Heart right ventricle (tissue), 16 donors: Measurements from ENCODE around the gene FRAT2. TPM values are rescaled to one million over a fixed set of nuclear protein-coding genes. Genes with fewer than 3 reads are reported as not detected.

ENCODE experiments used
- ATAC-seq, 8 donors: fragments of 200-7000 bp; cut with Tn5 transposase; one replicate each; pipeline ENCODE4 v1.9.1; 2020; ENCODE audit warnings: mild to moderate bottlenecking in 8 of 8, moderate library complexity in 8 of 8, moderate number of reproducible peaks in 1 of 8
- DNase-seq, 2 donors: peaks; one replicate each; pipeline ENCODE4 v3.0.0-alpha.2; 2020
- H3K27ac ChIP-seq, 10 donors: fragments of 200-600 bp; sonication (generic) in 2 of 10; one replicate each; pipeline versions ENCODE4 v1.5.0 to v1.8.0; 2020 to 2022; ENCODE audit warnings: mild to moderate bottlenecking in 3 of 10
- H3K27me3 ChIP-seq, 7 donors: fragments of 200-600 bp; one replicate each; pipeline ENCODE4 v1.8.0; 2021 to 2022; ENCODE audit warnings: mild to moderate bottlenecking in 2 of 7
- H3K36me3 ChIP-seq, 9 donors: fragments of 200-600 bp; sonication (generic) in 1 of 9; one replicate each; pipeline versions ENCODE4 v1.5.0 to v1.8.0; 2020 to 2022; ENCODE audit warnings: mild to moderate bottlenecking in 2 of 9
- H3K4me1 ChIP-seq, 9 donors: fragments of 200-600 bp; sonication (generic) in 1 of 9; one replicate each; pipeline versions ENCODE4 v1.5.0 to v1.8.0; 2020 to 2022; ENCODE audit warnings: mild to moderate bottlenecking in 4 of 9
- H3K4me3 ChIP-seq, 10 donors: fragments of 200-600 bp; sonication (generic) in 2 of 10; one replicate each; pipeline versions ENCODE4 v1.5.0 to v1.8.0; 2020 to 2022; ENCODE audit warnings: mild to moderate bottlenecking in 7 of 10, moderate library complexity in 2 of 10
- H3K9me3 ChIP-seq, 11 donors: fragments of 200-600 bp in 10 of 11; sonication (generic) in 2 of 11; one replicate each; pipeline versions ENCODE4 v1.5.0 to v1.8.0; 2013 to 2022; ENCODE audit warnings: mild to moderate bottlenecking in 2 of 11, control low read depth in 1 of 11, moderate library complexity in 1 of 11
- WGBS, 2 donors: extraction: QIAGEN DNeasy Blood & Tissue Kit; methylation state at CpG; one replicate each; pipeline ENCODE4 v1.1.7; 2013; ENCODE audit warnings: inconsistent platforms in 1 of 2; 5-methylcytosine and 5-hydroxymethylcytosine counted together
- intact Hi-C, 10 donors: fragments of 100-400 bp; cut with DNase I; formaldehyde crosslinking; loops; one replicate each; pipeline versions ENCODE4 v1.11.1 to v1.14.2; 2022
- polyA plus RNA-seq, 2 donors: library from polyadenylated mRNA; stranded (reverse); fragments of 200-250 nt; gene quantifications; one replicate each; pipeline ENCODE4 v1.2.3, GENCODE V29; 2013
- total RNA-seq, 10 donors: library from RNA; stranded (reverse); fragmentation: NEBNext Ultra II Directional in 3 of 10; extraction: Animal tissue kit (Norgen Biotek cat#: 25700) in 3 of 10; gene quantifications; one replicate each; pipeline versions ENCODE4 v1.2.1 to v1.2.4, GENCODE V29; 2021 to 2023
- TF ChIP-seq, protein P1 (sequence below), 9 donors: fragments of 200-600 bp; sonication (generic) in 2 of 9; IDR thresholded peaks; one replicate each; pipeline versions ENCODE4 v1.5.0 to v1.8.0; 2021 to 2022; ENCODE audit warnings: antibody characterized with exemption in 9 of 9, mild to moderate bottlenecking in 5 of 9, moderate library complexity in 1 of 9
- donor health status: Arrhythmogenic right ventricular cardiomyopathy.
- donor health status: ischemic (EF 13 %, LVEDD 7.1; RV severe dilation, severe dysfunction).
- donor health status: healthy with polysubstance abuse.
- donor health status: DM: no; HTN: yes; CAD: no.
- donor health status: DM: no; HTN: no; CAD: no.
- donor health status: ischemic (EF 25% LVEDD 6.9; RV normal size, moderate dysfunction).
- donor health status: ischemic (EF 25% LVEDD 5.7; RV mildly dilated, moderate dysfunction).
- donor health status: healthy.
- donor health status: DM: yes; HTN: yes; CAD: no.
- donor health status: Ischemic cardiomyopathy.
- donor health status: ischemic (EF 35%, LVEDD 5.7; RV mildly dilated, moderate dysfunction).
- donor health status: nonischemic (EF 11% LVEDD 7.7; RV severe dilation, severe dysfunction).
- donor health status: DM: yes; HTN: yes; CAD: no.
- donor health status: PGD.
- donor health status: ischemic (EF 29% LVEDD 5.4; RV normal size, mild dysfunction).
- donor health status: nonischemic (EF 23%, LVEDD 6.1; RV moderate dilation, normal function).

The FRAT2 gene
- total and polyA plus RNA-seq, 12 donors: 2.9 to 11.0 (median 5.1) TPM

DNA sequence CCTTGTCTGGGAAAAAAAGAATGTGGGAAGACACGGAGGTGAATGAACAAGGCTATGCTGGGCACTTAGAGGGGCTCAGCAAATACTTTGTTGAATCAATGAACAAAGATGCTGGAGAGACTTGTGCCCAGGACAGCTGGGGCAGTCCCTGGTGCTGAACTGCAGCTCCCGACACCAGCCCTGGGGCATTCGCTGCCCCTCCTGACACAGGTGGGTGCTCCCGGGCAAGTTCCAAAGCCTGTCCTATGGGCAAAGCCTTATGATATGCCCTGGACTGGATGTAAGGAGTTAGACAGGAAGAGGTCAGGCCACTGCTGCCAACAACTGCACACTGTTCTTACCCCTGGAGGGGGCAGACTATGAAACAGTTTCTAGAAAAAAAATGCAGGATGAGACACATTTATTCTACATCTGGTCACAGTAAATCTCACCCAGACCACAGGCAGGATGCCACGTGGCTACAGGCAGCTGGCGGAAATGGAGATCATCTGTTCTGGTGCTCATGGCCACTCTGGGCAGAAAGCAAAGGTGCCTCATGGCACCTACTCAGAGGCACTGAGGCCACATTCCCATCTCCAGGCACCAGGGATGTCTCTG lies 21.9 kb upstream of the FRAT2 start:
- DNase-seq: no peak
- ATAC-seq: peak in 4 of 8 donors; percentile 10 to 29 (median 15)
- no peaks in the 10 kb centered on the region for H3K9me3 ChIP-seq
- peak overlapping the region in 5 of 10 donors; percentile 45 to 72 (median 64) for H3K27ac ChIP-seq
- TF ChIP-seq, protein P1, sequence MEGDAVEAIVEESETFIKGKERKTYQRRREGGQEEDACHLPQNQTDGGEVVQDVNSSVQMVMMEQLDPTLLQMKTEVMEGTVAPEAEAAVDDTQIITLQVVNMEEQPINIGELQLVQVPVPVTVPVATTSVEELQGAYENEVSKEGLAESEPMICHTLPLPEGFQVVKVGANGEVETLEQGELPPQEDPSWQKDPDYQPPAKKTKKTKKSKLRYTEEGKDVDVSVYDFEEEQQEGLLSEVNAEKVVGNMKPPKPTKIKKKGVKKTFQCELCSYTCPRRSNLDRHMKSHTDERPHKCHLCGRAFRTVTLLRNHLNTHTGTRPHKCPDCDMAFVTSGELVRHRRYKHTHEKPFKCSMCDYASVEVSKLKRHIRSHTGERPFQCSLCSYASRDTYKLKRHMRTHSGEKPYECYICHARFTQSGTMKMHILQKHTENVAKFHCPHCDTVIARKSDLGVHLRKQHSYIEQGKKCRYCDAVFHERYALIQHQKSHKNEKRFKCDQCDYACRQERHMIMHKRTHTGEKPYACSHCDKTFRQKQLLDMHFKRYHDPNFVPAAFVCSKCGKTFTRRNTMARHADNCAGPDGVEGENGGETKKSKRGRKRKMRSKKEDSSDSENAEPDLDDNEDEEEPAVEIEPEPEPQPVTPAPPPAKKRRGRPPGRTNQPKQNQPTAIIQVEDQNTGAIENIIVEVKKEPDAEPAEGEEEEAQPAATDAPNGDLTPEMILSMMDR (IDR thresholded peaks at IDR 0.05): no peak
- no peaks in the 10 kb centered on the region for H3K27me3 ChIP-seq
- no peak overlapping the region for H3K4me3 ChIP-seq
- H3K36me3 ChIP-seq: peaks cover 0 to 83% (median 35%) of the 10 kb centered on the region in 9 donors
- intact Hi-C loops: loop anchor here in 1 of 10 donors (5.0 kb wide), 1 partner anchor 79 kb away; no protein-coding TSS in a partner anchor
- 76 to 82% methylated on average over 6 of the region's 6 CpGs for WGBS, 2 donors
- H3K4me1 ChIP-seq: peaks cover 0 to 45% (median 15%) of the 10 kb centered on the region in 9 donors

DNA sequence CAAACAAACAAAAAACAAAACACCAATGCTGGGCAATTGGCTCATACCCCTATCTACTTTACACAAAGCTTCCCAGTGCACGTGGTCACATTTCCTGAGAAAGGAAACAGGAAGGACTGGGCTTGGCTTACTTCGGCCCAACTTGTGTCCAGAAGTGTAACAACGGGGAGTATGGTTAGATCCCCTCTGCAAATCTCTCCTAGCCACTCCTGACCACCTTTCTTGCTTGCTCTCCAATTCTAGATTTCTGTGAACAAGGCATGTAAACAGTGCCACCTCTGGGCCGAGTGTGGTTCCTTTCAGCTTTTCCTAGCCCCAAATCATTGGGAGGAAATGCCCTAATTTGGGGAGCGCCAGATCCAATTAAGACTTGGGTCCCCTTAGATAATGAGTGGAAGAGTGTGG lies 21.0 kb upstream of the FRAT2 start:
- peak; percentile 35 to 85 (median 68) for ATAC-seq
- peak in 1 of 2 donors; percentile 43 for DNase-seq
- Histone ChIP-seq H3K27me3 (no peaks in the 10 kb centered on the region), H3K4me3 (peak overlapping the region in 1 of 10 donors; percentile 2), H3K36me3 (peaks cover 0 to 78% (median 32%) of the 10 kb centered on the region in 9 donors), H3K27ac (peak overlapping the region in 6 of 10 donors; percentile 6 to 72 (median 58)), H3K4me1 (peaks cover 0 to 37% (median 15%) of the 10 kb centered on the region in 9 donors), H3K9me3 (no peaks in the 10 kb centered on the region)
- TF ChIP-seq, protein P1 (IDR thresholded peaks at IDR 0.05): peak in 8 of 9 donors; percentile 26 to 65 (median 45)
- intact Hi-C loops: loop anchor here in 3 of 10 donors (2.0 to 5.0 kb wide), 2 partner anchors 77 to 78 kb away; no protein-coding TSS in a partner anchor
- 40 to 45% methylated on average over 5 of the region's 5 CpGs for WGBS, 2 donors

DNA sequence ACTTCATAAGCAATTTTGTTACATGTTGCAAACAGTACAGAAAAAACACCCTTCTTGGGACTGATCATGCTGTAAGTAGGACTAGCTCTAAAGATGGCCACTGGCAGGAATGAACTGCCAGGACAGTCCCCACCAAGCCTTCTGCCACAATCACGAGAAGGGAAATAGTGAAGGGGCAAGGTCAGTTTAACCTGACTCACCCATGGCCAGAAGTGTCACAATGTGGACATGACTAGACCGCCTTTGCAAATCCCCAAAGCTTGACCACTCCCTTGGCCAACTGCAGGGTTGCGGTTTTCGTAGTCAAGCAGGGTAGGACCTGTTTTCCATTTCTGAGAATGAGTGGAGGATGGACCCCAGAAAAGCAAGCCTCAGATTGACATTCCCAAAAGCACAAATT lies 19.4 kb upstream of the FRAT2 start:
- TF ChIP-seq, protein P1 (IDR thresholded peaks at IDR 0.05): no peak
- no peak for DNase-seq
- Histone ChIP-seq H3K4me1 (peaks cover 0 to 37% (median 15%) of the 10 kb centered on the region in 9 donors), H3K4me3 (no peak overlapping the region), H3K9me3 (no peaks in the 10 kb centered on the region), H3K27me3 (no peaks in the 10 kb centered on the region), H3K36me3 (peaks cover 0 to 71% (median 18%) of the 10 kb centered on the region in 9 donors), H3K27ac (peak overlapping the region in 2 of 10 donors; percentile 12 to 72)
- intact Hi-C loops: loop anchor here in 2 of 10 donors (2.0 kb wide), 1 partner anchor 75 kb away; no protein-coding TSS in a partner anchor
- WGBS, 2 donors: 84 to 94% methylated on average over 4 of the region's 4 CpGs
- ATAC-seq: peak in 2 of 8 donors; percentile 17 to 39

DNA sequence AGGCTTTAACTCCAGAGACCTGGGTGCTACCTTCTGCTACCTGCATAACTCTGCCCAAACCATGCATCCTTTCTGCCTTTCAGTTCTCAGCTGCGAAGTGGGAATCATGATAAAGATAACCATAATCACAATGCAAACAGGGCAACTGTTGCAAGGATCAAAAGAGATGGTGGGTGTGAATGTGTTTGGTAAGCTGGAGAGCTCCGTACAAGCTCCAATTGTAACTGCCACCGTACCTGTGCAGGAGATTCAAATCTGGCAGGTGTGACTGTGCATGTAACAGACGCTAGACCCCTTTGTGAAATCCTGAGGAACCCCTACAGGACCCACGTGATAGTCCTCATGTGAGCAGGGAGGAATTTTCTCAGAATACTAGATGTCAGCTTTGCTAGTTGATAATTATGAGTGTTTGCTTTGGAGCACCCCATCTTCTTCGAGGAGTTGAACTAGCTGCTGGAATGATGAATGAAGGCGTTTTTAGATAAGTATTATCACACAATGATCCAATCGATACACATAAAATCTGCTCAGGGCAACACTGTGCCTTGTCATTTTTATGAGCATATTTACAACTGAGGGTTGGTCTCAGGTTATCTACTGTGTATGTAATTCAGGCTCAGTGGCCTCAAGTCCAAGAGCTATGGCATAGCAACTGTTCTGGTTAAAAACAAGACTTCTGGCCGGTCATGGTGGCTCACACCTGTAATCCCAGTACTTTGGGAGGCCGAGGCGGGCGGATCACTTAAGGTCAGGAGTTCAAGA lies 15.4 kb upstream of the FRAT2 start:
- 86 to 89% methylated on average over 12 of the region's 12 CpGs for WGBS, 2 donors
- peaks cover 0 to 15% (median 0%) of the 10 kb centered on the region in 9 donors for H3K4me1 ChIP-seq
- no peaks in the 10 kb centered on the region for H3K9me3 ChIP-seq
- H3K4me3 ChIP-seq: no peak overlapping the region
- no peaks in the 10 kb centered on the region for H3K27me3 ChIP-seq
- H3K36me3 ChIP-seq: peaks cover 0 to 32% (median 0%) of the 10 kb centered on the region in 9 donors
- intact Hi-C loops: loop anchor here in 1 of 10 donors (10.0 kb wide), 1 partner anchor 65 kb away; no protein-coding TSS in a partner anchor
- DNase-seq: no peak
- no peak overlapping the region for H3K27ac ChIP-seq
- TF ChIP-seq, protein P1 (IDR thresholded peaks at IDR 0.05): no peak
- no peak for ATAC-seq
